GM19351 (cell line): Measurements from ENCODE around the gene RFXANK.
A peak's percentile ranks its signal among the peaks of the same experiment; 100 is the strongest.
"Not testable (repeated sequence)": the region's sequence is repeated elsewhere in the genome, so short reads cannot be mapped to it uniquely, and the experiment has no call there.

Experiments used
- ATAC-seq: cut with Tn5 transposase; IDR thresholded peaks from one replicate; pipeline ENCODE4 v1.9.1; 2021; ENCODE audit warnings: mild to moderate bottlenecking, moderate library complexity; ENCODE audit not compliant: unreplicated experiment

RFXANK gene, protein sequence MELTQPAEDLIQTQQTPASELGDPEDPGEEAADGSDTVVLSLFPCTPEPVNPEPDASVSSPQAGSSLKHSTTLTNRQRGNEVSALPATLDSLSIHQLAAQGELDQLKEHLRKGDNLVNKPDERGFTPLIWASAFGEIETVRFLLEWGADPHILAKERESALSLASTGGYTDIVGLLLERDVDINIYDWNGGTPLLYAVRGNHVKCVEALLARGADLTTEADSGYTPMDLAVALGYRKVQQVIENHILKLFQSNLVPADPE

DNA sequence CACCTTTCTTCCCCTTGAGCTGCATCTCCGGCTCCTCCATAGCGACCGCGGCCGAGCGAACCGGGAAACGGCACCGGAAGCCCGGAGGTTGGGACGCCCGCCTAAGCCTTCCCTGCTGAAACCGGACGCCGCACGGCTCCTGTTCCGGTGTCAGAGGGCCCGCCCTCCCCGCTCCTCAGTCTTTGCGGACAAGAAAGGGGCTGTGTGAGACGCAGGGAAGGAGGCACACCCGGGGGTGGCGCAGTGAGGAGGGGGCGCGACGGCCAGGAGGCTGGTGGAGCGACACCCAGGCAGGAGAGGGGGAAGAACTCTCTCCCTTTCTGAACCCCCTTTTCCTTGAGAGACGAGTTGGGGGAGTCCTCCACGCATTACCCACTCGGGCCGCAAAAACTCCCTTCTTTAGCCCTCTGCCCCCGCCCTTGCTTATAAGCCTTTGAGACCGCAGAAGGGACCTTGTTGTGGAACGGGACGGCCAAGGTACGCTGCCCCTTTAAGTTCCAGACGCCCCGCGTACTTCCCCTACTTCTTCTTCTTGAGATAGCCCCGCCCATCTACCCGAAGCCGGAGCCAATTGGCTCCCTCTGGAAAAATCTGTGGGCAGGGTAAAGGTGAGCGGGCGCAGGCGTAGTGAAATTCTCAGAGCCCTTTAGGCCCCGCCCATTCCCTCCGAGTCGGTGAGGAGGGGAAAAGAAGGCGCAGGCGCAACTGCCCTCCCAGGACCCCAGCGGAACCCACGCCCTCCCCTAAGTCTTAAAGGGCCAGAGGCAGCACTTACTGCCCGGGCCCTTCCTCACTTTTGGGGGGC lies at the start of gene RFXANK, which contains the start of gene BORCS8:
Gene RFXANK, plus strand, starts transcription at position 181 of the 805 bp plus-strand sequence. CDS start 1,689 bp downstream, outside the sequence.
Gene BORCS8, minus strand, starts transcription at position 75 of the 805 bp plus-strand sequence. Its CDS starts 35 bp downstream, at position 40.
- peak; percentile 85 for ATAC-seq

DNA sequence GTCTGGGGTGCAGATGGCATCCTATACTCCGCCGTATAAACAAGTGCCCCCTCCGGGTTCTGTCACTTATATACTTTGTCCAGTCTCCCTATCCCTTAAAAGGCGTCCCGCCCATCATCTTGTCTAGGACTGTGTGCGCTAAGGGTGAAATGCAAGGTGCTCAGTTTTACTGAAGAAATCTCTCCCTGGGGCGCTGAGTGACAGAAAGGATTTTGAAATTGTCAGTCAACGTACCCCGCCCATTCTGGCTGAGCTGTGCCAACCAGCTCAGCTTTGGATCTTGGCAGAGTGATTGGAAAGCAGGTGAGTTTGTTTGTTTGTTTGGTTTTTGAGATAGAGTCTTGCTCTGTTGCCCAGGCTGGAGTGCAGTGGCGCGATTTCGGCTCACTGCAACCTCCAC lies 49.7 kb upstream of the RFXANK start:
- no peak for ATAC-seq

DNA sequence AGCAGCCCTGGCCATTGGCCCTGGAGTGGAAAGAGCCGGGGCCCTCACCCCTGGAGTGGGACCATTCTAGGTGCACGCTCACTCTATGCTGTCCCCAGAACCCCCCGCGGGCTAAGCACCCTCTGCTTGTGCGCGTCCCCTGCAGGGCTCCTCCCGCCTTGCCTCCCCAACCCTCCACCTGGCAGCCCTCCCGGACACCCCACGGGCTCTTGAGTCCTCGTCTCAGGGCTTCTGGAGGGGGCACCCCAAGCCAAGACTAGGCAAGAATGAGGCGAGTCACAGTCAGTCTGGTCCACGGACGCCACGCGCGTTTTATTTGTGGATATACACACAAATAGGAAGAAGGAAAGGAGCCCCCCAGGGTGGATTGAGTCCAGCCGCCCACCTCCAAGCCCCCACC lies 46.8 kb upstream of the RFXANK start:
- no peak for ATAC-seq

DNA sequence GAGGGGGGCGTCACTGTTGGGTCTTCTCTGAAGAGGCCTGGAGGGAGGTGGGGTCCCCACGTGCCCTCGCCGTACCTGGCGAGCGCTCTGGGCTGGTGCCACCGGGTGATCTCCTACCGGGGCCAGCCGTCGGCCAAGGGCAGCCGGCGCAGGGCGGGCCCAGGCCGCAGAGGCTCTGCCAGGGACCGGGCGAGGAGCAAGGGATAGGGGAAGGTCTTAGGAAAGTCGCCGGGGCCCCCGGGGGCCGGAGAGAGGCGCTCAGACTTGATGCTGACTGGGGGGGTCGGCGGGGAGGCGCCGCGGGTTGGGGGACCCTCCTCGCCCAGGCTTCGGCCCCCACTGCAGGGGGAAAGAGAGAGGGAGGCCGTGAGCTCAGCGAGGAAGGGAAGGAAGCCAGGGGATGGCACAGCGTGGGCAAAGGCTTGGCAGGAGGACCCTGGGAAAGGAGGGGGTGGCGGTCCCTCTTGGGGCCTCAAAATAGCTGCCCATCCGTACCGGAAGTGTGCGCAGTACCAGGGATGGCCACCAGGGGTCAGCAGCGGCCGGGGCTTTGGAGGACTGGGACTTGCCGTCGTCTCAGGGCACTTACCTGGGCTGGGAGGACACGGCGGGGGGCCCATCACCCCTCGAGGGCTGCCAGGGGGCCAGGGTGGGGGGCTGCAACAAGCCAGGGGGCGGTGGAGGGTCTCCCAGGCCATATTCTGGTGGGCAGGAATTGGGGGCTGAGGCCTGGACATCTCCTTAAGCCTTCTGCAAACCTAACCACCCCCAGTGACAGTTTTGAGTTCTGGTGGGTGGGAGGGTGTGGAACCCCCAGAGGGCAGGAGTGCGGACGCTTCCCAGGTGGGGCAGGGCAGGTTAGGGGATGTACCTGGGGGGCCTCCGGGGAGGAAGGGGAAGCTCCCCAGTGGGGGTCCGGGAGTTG lies 46.1 kb upstream of the RFXANK start:
- no peak for ATAC-seq

DNA sequence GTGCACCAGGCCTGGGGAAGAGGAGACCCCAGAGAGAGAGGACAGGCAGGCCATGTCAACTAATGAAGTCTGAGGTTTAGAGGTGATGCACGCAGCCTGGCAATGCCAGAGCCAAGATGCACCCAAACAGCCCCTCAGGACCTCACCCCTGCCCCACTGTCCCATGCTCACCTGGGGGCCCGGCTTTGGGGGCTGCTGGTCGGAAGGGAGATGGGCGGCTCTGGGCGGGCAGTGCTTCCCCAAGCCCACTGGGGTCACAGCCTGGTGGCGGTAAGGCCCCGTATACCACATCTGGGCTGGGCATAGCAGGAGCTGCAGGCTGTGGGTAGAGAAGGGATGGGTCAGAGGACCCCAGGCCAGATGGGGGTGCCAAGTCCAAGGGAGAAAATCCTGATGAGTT lies 45.2 kb upstream of the RFXANK start:
- no peak for ATAC-seq

DNA sequence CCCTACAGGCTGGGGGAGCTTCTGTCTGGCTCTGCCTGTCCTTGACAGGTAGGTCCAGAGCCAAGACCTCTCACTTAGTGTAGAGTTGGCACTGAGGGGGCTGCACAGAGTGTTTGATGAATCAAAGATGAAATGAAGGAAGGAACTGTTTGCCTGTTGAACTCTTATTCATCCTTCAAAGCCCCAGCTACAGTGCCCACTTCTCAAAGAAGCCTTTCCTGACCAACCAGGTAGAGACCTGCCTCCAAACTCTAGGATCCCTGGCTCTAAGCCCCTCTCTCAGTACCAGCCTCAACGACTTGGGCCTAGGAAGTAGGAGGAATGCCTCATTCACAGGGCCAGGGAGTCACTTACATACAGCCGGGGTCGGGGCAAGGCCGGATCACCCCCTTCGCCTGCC lies 44.7 kb upstream of the RFXANK start:
- ATAC-seq: no peak

DNA sequence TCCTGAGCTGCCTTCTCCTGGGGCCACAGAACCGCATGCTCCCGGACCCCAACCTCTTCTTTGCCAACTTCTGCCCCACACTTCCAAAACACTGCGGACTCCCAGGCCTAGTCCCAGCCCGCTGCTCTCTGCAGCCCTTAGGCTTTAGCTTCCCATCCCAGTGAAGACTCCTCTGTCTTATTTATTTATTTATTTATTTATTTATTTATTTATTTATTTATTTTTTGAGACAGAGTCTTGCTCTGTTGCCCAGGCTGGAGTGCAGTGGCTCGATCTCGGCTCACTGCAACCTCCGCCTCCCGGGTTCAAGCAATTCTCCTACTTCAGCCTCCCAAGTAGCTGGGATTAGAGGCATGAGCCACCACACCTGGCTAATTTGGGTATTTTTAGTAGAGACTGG lies 43.6 kb upstream of the RFXANK start:
- not testable (repeated sequence) for ATAC-seq

DNA sequence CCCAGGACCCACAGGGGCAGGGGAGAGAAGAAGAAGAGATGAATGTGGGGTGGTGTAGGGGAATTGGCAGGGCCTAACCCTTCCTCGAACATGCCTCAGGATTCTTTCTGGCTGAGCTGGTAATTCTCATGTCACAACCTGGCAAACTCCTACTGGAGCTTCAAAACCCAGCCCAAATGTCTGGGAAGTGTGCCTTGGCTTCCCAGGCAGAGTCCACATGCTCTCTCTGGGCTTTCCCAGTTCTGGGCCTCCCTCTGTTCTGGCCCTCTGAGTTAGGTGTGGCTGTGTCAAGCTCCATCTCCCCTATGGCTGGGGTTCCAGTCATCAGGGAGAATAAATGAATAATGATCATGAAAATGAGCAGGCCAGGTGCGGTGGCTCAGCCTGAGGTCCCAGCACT lies 42.6 kb upstream of the RFXANK start:
- ATAC-seq: no peak

DNA sequence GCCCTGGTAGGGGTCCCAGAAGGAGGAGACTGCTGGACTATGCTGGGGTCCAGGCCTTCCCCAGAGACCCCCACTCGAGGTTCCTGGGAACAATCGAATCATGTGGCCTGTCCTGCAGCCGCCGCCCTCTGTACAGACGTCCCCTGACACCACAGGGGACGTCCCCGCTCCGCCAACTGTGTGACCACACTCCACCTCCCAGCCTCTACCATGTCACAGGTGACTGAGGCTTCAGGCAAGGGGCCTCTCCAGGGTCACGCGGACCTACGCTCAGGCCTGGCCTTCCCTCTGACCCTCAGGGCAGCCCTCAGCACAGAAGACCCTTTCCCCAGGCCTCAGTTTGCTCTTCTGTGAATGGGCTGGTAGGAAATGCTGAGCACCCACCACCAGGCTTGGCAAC lies 40.6 kb upstream of the RFXANK start:
- ATAC-seq: peak; percentile 62

DNA sequence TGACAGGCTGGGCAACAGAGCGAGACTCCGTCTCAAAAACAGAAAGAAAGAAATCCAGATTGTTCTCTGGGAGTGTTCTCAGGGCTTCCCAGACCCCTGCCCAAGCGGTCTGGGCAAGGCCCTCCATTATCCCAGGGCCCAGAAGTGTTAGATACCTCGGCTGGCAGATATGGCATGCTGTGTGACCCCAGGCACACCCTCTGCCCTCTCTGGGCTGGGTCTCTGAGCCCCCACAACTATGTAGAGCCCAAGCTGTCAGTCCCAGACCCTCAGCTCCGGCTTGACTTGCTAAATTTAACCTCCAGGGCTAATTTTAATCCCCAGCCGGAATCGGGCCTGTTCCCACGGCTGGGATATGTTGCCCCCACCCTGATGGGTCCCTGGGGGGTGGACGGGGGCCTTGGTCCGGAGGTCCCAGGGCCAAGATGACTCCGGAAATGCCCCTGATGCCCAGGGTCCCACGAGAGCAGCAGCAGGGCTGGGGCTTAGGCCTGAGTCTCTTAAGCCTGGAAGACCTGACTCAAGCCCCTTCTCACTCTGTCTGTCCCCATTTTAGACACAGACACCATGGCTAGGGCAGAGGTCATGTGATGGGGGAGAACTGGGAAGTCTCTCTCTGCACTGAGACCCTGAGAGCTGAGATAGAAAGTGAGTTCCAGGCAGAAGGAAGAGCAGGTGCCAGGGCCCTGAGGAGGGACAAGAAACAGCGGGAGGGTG lies 39.2 kb upstream of the RFXANK start:
- no peak for ATAC-seq

DNA sequence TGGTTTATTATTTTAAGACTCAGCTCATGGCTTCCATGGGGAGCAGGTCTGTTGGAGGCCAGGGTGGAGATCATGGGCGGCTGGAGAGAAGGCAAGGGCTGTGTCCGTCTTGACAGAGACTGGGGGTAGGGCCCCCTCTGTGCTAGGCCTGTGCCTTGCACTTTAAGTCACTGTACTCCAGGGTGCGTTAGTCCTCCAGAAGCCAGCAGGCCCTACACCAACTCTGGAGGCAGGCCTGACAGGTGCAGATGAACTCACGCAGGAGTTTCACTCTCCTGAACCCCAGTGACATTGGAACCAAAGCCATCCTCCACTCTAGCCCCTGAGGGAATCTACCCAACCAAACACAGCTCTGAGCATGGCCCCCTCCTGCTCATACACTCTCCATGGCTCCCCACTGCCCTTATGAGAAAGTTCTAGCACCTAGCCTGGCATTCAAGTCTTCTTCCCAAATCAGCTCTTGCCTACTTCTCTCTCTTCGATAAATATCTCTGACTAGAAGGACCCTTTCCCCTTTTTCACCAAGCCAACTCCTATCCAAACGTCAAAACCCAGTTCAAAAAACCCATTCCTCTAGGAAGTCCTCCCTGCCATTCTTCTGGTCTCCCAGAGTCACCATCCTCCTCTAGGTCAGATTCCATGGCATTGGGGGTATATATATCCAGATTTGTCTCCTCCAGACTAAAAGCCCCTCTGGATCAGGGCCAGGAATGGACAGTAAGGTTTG lies 37.1 kb upstream of the RFXANK start:
- no peak for ATAC-seq

DNA sequence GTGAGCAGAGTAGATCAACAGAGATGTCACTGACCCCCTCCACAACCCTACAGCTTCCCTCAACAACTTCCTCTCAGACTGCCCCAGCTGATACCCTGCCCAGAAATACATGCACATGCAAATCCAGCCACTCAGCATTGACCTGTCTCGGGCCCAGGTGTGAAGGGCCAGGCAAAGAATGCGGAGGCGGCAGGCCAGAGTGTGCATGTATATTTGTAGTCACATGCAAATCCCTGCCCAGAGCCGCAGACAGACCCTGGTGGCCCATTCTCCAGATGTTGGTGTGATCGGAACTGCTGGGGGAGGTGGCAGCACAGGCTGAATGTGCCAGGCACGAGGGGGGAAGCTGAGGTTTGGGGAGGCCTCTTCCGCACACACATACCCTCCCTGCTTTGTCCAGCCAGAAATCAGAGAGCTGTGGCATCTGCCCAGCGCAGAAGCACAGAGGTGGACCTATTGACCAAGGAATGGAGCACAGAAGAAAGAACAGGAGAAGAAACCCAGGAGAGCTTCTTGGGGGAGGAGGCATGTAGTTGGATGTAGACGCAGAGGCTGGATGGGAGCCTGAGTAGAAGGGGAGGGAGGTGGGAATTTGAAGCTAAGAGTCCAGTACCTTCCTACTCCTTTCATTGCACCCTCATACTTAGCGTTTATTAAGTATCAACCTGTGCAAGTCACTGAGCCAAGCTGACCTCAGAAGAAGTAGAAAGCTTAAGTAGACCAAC lies 36.4 kb upstream of the RFXANK start:
- ATAC-seq: peak; percentile 77

DNA sequence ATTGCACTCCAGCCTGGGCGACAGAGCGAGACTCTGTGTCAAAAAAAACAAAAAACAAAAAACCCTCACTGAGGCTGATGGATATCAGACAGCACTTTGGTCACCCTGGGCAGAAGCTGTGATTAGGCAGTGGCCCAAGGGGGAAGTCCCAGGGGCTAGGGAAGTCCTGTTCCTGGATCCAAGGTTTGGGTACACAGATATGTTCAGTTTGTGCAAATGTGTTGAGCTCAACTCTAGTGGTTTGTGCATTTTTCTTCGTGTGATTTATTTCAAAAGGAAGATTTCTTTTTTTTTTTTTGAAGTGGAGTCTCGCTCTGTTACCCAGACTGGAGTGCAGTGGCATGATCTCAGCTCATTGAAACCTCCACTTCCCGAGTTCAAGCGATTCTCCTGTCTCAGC lies 34.2 kb upstream of the RFXANK start:
- ATAC-seq: no peak

DNA sequence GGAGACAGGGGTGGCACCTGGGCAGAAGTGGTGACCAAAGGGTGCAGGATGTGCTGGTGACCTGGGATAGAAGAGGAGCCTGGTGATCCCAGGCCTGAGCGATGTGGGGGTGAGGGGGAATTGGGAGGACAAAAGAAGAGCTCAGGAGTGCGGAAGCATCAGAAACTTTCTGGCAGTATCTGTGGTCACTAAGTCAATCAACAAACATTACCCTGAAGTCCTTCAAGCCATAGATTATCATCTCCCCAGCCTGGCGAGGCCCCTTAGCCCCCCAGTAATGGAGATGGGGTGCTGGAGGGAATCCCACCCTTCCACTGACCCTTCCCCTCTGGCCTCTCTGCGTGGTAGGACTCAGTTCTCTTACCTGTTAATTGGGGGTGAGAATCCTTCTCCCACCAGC lies 32.5 kb upstream of the RFXANK start:
- ATAC-seq: no peak

DNA sequence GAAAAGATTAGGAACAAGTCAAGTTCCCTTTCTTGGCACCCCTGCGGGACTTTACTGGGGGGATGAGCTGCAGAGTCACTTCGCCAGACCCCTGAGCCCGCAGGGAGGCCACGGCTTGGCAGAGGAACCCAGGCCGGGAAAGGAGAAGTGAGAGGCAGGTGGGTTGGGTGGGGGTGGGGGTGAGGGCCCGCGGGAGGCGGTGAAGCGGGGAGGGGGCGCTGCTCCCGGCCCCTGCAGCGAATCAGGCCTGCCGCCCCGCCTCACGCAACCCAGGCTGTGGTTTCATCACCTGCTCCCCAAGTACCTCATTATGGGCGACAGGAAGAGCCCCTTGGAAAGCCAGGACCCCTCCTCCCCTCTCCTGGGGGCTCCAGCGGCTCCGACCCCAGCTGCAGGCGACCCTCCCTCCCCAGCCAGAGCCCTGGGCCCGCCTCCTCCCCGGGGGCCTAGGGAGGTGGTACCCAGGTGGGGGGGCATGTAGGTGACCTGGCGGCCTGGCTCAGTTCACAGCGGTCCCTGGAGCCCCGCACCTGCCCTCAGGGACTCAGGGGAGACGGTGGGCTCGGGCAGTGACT lies 31.5 kb upstream of the RFXANK start:
- ATAC-seq: peak; percentile 34

DNA sequence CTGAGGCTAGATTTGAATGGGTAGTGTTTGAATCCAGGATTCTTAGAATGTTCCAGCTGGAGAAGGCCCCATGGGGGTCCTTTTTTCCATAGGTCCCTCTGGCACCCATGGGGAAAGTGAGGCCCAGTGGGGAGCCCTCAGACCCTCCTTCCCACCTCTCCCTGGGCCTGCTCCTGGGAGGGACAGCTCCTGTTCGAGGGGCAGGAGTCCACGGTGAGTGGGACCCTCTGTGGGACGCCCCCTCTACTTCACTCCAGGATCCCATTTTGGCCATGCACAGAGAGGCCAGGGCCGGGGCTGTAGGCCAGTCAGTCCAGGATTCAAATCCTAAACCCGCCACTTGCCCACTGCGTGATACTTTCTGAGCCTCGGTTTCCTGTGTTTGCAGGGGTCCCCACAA lies 29.6 kb upstream of the RFXANK start:
- ATAC-seq: no peak

DNA sequence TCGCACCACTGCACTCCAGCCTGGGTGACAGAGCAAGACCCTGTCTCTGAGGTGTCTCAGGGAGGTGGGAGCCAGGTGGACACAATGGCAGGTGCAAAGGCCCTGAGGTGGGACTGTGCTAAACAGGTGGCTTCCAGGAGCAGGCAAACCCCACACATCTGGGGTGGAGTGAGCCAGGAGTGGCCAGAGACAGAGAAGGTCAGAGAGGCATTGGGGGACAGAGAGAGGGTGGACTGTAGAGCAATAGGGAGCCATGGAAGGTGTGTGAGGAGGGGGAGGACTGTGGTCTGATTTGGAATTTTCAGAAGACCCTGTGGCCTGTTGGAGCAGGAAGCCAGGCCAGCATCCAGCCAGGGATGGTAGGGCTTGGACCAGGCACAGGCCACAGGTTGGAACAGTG lies 26.7 kb upstream of the RFXANK start:
- no peak for ATAC-seq

DNA sequence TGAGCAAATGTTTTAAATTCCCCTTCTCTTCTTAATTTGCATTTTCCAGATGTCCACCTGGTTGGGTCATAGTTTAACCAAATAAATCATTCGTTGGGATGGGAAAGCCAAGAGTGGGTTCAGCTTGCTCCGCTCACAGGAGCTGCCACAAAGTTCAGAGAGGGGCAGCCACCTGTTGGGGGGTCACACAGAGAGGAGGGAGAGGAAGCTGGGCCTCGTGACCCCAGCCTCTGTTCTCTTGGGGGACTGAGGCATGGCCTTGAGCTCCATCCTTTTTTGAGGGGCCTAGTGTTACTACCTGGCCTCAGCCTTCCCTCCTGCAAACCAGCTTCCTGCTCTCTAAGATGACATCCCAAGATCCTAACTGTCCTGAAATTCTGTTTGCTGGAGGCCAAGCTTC lies 24.4 kb upstream of the RFXANK start:
- ATAC-seq: no peak
